ENCODE data around the gene KDELR1.

Gene KDELR1

DNA sequence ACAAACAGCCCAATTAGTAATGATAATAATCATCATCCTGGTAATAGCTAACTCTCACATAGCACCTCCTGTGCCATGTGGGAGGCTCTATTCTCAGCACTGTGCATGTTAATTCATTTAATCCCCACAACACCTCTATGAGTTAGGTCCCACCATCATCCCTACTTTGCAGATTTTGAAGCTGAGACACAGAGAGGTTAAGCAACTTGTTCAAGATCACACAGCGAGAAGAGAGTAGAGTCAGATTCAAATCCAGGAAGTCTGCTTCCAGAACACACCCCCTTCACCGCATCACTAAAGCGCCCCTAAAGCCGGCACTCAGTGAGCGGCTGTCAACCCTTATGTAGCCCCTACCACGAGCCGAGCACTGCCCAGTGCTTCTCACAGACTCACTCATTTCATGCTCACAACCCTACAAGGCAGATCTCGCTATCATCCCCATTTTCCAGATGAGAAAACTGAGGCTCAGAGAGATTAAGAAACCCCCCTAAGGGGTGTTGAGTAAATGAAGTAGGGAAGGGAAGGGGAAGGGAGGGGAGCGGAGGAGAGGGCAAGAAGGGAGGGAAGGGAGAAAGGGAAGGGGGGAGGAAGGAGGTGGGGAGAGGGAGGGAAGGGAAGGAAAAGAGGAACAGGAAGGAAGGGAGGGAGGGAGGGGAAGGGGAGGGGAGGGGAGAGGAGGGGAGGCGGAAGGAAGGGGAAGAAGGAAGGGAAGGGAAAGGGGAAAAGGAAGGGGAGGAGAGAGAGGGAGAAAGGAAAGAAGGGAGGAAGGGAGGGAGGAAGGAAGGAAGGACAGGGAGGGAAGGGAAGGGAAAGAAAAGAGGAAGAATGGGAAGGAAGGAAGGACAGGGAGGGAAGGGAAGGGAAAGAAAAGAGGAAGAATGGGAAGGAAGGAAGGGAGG is 49.6 kb downstream of the KDELR1 start:
- no peak for DNase-seq

- no peak for DNase-seq
Observed at GRCh38 chr19:48340995-48341394, 50.4 kb downstream of the KDELR1 start.

DNA sequence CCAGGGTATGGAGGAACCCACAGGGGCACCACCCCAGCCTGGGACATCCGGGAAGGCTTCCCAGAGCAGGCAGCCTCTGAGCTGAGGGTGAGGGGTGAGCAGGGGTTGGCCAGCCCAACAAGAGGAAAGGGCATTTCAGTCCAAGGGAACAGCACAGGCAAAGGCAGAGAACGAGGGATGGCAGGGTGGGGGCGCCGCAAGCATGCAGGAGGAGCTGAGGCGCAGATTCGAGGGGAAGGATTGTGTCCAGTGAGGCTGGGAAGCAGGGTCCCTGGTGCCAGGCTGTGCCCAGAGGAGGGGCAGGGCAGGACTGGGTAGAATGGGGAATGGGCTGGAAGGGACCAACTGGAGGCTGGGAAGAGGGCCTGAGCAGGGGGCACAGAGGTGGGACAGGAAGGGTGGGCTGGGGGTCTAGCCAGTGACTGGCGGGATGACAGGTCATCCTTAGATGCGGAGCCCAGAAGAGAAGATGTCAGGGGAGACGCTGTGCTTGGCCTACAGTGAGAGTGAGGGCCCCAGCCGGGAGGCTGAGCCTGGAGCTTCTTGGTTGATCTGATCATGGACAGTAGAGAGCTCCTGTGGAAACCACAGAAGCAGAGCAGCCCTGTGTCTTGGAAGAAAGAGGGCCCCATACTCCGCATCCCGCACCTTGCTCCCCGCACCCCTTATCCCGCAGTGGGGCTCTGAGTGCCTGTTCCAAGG is 52.4 kb downstream of the KDELR1 start:
- DNase-seq = no peak

DNA sequence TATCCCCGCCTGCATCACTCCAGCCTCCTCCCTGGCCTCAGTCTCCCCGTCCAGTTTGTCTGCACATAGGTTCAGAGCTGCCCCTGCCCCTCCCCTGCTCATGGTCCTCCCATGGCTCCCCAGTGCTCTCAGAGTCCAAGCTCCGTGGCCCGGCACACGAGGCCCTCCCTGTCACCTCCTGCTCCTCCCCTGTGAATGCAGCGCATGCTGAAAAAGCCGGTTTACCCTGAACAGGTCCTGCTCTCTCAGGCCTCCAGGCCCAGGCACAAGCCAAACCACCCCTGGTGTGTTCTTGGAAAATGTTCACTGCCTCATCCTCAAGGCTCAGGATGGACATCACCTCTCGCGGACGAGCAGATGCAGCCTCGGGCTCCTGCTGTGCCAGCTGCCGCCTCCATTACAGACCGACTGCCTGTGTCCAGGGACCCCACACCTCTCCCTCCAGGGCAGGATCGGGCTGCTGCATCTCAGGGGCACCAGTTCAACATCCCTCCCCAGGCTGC is 53.0 kb downstream of the KDELR1 start:
- DNase-seq = no peak

DNA sequence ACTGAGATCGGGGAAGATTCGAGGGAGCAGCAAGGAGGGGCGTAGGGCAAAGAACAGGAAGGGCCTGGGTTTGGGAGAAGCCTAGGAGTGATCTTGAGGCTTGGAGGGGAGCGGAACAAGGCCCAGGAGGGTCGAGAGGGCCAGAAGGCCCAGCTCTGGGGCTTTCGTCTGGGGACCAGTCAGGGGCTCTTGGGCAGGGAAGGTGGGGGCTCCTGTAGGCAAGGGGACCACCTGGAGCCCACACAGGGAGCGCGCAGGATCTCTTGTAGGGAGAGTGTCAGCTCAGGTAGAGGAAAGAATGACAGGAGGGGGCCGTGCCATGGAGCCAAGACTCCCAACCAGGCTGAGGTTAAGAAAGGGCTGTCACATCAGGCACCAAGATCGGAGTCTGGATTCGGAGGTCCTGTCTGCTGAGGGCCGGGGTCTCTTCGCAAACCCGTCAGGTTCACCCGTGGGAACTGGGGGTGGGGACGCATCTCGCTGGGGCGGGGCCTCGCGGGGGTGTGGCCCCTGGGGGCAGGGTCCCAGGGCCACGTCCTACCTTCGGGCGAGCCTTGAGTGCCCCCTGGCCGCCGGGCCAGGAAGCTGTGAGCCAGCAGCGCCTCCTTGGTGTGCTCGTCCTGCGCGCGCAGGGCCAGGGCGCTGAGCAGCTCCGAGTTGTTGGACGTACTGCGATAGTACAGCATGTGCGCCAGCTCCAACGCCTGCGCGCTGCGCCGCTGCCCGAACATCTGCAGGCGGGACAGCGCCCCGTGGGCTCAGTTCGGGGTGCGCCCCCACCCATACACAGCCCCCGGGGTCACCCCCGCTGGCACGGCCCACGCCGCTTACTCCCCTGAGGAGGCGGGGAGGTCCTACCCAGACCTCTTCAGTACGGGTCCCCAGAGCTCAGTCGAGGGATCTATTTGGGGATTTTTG is 57.6 kb downstream of the KDELR1 start:
- DNase-seq = peak; percentile 95

DNA sequence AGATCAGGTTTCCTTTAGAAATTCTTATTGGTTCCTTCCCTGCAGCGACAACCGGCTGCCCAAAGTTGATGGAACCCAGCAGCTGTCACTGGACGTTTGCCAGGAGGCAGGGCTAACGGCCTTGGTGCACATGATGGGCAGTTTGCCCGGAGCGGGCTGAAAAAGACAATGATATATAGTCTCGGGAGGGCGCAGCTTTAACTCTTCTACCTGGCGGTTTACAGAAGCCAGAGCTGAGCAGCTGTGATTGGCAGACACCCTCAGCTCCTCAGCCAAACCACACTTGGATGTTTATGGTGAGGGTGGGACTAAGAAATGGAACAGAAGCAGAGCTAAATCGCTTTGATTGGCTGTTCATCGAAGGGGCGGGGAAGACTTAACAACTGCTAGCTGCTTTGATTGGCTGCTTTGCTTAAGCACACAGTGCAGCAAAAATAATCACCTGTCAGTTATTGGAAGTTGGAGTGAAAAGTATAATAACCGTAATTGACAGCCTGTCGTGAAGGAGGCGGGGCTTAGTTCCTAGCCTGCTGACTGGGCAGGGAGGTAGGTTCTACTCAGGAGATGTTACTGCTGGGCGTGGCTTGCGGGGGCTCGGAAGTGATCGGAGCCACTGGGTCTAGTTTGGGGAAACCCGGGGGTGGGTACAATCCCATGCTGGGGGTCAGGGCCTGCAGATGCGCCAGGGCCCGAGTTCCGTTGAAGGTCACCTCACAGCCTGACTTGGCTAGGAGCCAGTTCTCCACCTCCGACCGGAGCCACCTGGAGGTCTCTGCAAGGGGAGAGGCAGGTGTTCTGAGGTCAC is 58.5 kb downstream of the KDELR1 start:
- DNase-seq = peak; percentile 99 to 100
